GM18511 (cell line): ENCODE results near the gene OGA.

Experiments
- ATAC-seq: cut with Tn5 transposase; IDR thresholded peaks from one replicate; pipeline ENCODE4 v1.9.1; 2021; ENCODE audit warnings: mild to moderate bottlenecking, moderate library complexity; ENCODE audit not compliant: unreplicated experiment

Gene OGA

GRCh38 chr10:101762736-101763135, 55.5 kb downstream of the OGA start:
- no peak for ATAC-seq

DNA sequence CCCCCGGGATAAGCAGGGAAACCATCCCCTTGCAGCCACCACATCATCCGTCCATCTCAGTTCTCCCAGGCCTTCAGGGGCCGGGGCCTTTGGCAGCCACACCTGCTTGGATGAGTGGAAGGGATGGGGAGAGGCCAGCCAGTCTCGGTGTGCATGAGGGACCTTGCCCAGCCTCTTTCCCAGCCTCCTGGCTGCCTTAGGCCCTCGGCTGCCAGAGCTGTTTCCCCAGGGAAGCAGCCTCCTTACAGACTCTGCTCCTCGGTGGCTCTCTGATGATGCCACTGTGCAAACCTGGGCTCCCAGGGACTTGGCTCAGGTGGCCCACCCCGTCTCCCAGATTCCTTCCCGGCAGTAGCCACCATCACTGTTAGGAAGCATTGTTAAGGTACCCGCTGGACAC, 57.0 kb downstream of the OGA start:
- no peak for ATAC-seq

- ATAC-seq, result no peak
Observed at GRCh38 chr10:101760510-101760909, 57.7 kb downstream of the OGA start.

DNA sequence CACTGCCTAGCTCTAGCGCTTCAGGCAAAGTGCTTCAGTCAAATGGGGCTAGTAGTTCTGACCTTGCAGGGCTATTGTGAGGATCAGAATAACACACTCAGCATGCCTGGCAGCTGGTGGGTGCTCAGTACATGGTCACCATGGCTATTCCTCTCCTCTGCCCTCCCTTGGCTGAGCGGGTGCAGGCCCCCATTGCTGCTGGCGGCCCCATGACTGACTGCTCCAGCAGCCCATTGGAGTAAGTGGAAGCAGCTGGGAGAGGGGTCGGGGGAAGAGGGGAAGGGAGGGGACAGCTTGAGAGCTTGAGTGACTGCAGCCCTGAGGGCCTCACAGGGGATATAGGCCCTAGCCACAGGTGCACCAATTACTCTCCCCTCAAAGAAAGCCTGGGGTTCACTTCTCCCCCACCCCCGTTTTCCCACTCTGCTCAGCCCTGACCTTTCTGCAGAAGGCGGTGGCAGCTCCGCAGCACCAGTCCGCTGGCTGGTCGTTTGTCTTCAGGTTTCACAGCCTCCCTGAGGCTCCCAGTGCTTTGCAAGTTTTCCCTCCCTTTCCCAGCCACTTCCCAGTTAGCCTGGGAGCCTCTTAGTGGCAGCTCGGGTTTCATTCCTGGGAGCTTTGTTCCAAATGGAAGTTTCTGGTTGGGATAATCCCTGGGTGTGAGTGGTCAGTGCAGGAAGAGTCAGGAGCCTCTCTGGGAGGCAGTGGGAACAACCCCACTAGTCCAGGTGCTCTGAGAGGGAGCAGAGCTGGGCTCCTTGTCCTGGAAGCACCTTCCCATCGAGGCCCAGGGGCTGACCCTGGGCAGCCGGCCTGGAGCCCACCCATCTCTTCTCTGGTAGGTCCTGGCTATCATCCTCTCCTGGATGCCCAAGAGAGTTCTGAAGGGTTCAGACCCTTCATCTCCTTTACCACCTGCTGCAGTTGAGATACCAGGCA, 58.7 kb downstream of the OGA start:
- no peak for ATAC-seq

GRCh38 chr10:101758858-101759257, 59.4 kb downstream of the OGA start:
- ATAC-seq, result no peak

- ATAC-seq, result no peak
Observed at GRCh38 chr10:101752241-101752640, 66.0 kb downstream of the OGA start.

DNA sequence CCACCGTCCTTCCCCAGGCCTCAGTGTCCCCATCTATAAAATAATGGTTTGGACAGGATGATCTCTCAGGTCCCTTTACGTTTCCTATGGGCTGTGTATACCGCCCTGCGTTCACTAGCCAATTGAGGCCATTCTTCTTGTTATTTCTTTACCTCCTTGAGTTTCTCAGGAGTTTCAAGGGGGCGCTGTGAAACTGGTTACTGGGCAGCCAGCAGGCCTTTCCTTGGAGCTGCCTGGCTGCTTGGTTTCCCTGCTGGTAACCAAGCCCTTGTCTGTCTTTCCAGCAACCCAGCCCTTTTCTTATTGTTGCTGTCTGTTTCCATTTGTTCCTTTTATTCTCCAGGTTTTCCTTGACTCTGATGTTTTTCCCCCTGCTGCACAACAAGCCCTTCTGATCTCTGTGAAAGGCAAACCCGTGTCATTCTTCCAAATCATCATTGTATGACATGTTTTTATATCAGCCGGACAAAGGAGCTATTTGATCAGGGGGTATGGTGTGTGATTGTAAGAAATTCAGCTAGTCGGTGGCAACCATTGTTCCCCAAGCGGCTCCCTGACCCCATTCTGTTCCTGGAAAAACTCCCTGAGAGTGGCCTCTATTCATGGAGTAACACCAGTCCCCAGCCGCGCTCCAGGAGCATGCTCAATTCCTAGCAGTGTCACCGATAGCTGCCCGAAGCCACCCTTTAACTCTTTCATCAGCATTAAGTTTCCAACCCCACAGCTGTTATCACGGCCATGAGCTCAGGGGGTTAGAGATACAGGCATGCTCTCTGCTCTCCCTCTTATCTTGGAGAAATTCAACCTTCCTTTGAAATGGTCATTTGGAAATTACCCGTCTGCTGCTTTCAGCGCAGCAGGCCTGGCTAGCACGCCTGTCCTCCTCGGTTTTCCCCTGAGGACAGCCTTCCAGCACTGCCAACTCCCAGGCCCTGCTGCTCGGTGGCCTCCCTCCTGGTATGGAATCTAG, 68.9 kb downstream of the OGA start:
- ATAC-seq, result no peak

DNA sequence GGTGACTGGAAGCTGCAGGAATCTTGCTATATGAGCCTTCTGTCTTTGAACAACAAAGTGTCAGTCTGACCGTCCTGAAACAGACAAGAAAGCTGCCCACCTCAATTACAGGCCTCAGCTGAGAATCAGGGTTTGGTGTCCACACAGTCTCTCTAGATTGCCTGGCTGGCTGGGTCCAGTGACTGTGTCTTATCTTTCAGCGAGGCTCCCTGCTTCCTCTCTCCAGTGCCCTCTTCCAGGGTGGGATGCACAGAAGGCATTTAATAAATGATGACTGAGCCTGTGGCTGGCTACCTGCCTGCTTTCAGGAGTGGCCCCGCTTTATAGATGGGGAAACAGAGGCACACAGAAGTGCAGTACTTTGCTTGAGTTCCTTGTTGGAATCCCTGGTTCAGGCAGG, 69.7 kb downstream of the OGA start:
- ATAC-seq, result no peak

GRCh38 chr10:101745074-101745696, 73.1 kb downstream of the OGA start:
- ATAC-seq, result no peak

- ATAC-seq, result no peak
Observed at GRCh38 chr10:101744267-101744666, 74.0 kb downstream of the OGA start.

DNA sequence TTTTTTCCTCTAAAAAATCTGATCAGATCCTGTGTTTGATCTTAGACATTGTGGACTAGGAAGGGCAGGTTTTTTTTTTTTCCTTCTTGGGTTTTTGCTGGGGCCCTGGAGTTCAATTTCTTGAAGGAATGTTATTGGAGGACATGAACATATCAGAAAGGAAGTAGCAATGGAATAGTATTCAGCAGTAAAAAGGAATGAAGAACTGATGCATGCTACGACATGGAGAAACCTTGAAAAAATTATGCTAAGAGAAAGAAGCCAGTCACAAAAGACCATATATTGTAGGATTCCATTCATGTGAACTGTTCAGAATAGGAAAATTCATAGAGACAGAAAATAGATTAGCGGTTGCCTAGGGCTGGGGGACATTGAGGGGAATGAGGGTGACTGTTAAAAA, 76.3 kb downstream of the OGA start:
- no peak for ATAC-seq

- no peak for ATAC-seq
Observed at GRCh38 chr10:101736666-101737065, 81.6 kb downstream of the OGA start.
